Cardiac fibroblast (primary cell): Measurements from ENCODE around the gene CHCHD2.

Experiments used
- DNase-seq, 2 donors: peaks; one replicate each; pipeline versions ENCODE4 v3.0.0 to v3.0.0-alpha.2; 2010; ENCODE audit warnings: low read depth in 2 of 2
- H3K4me3 ChIP-seq, 2 donors: replicated peaks in 1 of 2; 1 replicate in 1 of 2; 2 replicates in 1 of 2; pipeline ENCODE4 v1.5.1; 2011; ENCODE audit warnings: low read depth in 2 of 2, low read length in 2 of 2, mild to moderate bottlenecking in 2 of 2, moderate library complexity in 1 of 2
- CTCF ChIP-seq: IDR thresholded peaks from one replicate; pipeline ENCODE4 v1.5.1; 2011; ENCODE audit warnings: low read depth, mild to moderate bottlenecking, low read length, inconsistent platforms

The CHCHD2 gene

GRCh38 chr7:56063882-56064625 lies 42.2 kb downstream of the CHCHD2 start, which contains the start of gene SUMF2:
TSS of gene SUMF2 (plus strand) at chr7:56064286. CDS start at chr7:56064312, 26 bp downstream.
- peak; percentile 12 for TF ChIP-seq CTCF

GRCh38 chr7:56063500-56063881 lies 42.8 kb downstream of the CHCHD2 start:
- TF ChIP-seq CTCF, result no peak
- DNase-seq, result no peak
- H3K4me3 ChIP-seq, result peak overlapping the region in 1 of 2 donors; percentile 90

More at GRCh38 chr7:56063882-56064625, 42.2 kb downstream of the CHCHD2 start, which contains the start of gene SUMF2:
- H3K4me3 ChIP-seq, result peak within 1 kb of the TSS; percentile 74 to 90
- peak; percentile 90 to 91 for DNase-seq

GRCh38 chr7:56062382-56062781 lies 43.9 kb downstream of the CHCHD2 start:
- DNase-seq, result peak; percentile 59 to 72

GRCh38 chr7:56053993-56054392 lies 52.3 kb downstream of the CHCHD2 start:
- TF ChIP-seq CTCF, result no peak
- H3K4me3 ChIP-seq, result no peak overlapping the region
- no peak for DNase-seq

More at GRCh38 chr7:56062382-56062781, 43.9 kb downstream of the CHCHD2 start:
- TF ChIP-seq CTCF, result no peak
- H3K4me3 ChIP-seq, result no peak overlapping the region

GRCh38 chr7:56053379-56053778 lies 52.9 kb downstream of the CHCHD2 start:
- no peak for DNase-seq
- no peak for TF ChIP-seq CTCF
- no peak overlapping the region for H3K4me3 ChIP-seq
